HCT116 (cell line): ENCODE data around the gene TMEM214.

ENCODE experiments used
- ELF1 ChIP-seq: IDR thresholded peaks from 2 replicates; pipeline ENCODE4 v1.6.1; 2012; ENCODE audit warnings: low read depth, borderline replicate concordance
- POLR2A ChIP-seq: IDR thresholded peaks from 2 replicates; pipeline ENCODE4 v1.7.0; 2011; ENCODE audit warnings: borderline replicate concordance; ENCODE audit not compliant: insufficient read depth, insufficient read length; ENCODE audit errors: extremely low read depth
- SP1 ChIP-seq: IDR thresholded peaks from 2 replicates; pipeline ENCODE4 v1.6.1; 2012; ENCODE audit warnings: low read depth
- TF ChIP-seq, protein P1 (sequence below), 3 experiments: fragments of 200-600 bp in 1 of 3; sonication (generic) in 1 of 3; IDR thresholded peaks in 2 of 3; conservative IDR thresholded peaks in 1 of 3; 2 replicates each; pipeline ENCODE4 v1.5.1; 2012 to 2017; ENCODE audit warnings: low read depth in 2 of 3, low read length in 2 of 3, antibody characterized with exemption in 1 of 3, borderline replicate concordance in 1 of 3, control low read depth in 1 of 3, mild to moderate bottlenecking in 1 of 3, mixed read lengths in 1 of 3, mixed run types in 1 of 3, moderate library complexity in 1 of 3; ENCODE audit not compliant: insufficient read depth in 1 of 3
- TF ChIP-seq, protein P2 (sequence below): IDR thresholded peaks from 2 replicates; pipeline ENCODE4 v1.6.1; 2012; ENCODE audit warnings: low read depth
- TF ChIP-seq, protein P3 (sequence below): IDR thresholded peaks from 2 replicates; pipeline ENCODE4 v1.6.1; 2012

DNA sequence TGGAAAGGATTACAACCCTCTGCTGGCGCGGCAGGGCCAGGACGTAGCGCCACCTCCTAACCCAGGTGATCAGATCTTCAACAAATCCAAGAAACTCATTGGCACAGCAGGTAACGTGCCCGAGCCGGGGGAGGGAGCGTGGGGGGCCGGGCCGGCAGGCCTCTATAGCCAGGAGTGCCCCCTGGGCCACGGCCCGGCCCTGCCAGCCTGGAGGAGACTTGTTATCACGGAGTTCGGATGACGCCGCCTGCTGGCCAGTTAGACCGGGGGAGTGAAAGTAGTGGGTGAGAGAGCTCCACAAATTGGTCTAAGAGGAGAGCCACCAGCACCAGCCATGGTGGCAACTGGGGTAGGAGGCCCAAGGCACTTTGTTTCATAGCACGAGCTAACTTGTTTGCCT lies 8.6 kb upstream of the TMEM214 start:
- TF ChIP-seq, protein P1, sequence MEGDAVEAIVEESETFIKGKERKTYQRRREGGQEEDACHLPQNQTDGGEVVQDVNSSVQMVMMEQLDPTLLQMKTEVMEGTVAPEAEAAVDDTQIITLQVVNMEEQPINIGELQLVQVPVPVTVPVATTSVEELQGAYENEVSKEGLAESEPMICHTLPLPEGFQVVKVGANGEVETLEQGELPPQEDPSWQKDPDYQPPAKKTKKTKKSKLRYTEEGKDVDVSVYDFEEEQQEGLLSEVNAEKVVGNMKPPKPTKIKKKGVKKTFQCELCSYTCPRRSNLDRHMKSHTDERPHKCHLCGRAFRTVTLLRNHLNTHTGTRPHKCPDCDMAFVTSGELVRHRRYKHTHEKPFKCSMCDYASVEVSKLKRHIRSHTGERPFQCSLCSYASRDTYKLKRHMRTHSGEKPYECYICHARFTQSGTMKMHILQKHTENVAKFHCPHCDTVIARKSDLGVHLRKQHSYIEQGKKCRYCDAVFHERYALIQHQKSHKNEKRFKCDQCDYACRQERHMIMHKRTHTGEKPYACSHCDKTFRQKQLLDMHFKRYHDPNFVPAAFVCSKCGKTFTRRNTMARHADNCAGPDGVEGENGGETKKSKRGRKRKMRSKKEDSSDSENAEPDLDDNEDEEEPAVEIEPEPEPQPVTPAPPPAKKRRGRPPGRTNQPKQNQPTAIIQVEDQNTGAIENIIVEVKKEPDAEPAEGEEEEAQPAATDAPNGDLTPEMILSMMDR (IDR thresholded peaks at IDR 0.05 in 2 of 3, conservative IDR thresholded peaks at IDR 0.05 in 1 of 3; ENCODE audit: borderline replicate concordance in 1 of 3, insufficient read depth in 1 of 3, low read depth in 2 of 3, low read length in 2 of 3): peak in 2 of 3 experiments; percentile 20 to 38; a peak in 2 of 6 replicates
- TF ChIP-seq POLR2A: no peak
- TF ChIP-seq, protein P2, sequence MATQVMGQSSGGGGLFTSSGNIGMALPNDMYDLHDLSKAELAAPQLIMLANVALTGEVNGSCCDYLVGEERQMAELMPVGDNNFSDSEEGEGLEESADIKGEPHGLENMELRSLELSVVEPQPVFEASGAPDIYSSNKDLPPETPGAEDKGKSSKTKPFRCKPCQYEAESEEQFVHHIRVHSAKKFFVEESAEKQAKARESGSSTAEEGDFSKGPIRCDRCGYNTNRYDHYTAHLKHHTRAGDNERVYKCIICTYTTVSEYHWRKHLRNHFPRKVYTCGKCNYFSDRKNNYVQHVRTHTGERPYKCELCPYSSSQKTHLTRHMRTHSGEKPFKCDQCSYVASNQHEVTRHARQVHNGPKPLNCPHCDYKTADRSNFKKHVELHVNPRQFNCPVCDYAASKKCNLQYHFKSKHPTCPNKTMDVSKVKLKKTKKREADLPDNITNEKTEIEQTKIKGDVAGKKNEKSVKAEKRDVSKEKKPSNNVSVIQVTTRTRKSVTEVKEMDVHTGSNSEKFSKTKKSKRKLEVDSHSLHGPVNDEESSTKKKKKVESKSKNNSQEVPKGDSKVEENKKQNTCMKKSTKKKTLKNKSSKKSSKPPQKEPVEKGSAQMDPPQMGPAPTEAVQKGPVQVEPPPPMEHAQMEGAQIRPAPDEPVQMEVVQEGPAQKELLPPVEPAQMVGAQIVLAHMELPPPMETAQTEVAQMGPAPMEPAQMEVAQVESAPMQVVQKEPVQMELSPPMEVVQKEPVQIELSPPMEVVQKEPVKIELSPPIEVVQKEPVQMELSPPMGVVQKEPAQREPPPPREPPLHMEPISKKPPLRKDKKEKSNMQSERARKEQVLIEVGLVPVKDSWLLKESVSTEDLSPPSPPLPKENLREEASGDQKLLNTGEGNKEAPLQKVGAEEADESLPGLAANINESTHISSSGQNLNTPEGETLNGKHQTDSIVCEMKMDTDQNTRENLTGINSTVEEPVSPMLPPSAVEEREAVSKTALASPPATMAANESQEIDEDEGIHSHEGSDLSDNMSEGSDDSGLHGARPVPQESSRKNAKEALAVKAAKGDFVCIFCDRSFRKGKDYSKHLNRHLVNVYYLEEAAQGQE: no peak
- TF ChIP-seq, protein P3, sequence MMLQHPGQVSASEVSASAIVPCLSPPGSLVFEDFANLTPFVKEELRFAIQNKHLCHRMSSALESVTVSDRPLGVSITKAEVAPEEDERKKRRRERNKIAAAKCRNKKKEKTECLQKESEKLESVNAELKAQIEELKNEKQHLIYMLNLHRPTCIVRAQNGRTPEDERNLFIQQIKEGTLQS: no peak
- TF ChIP-seq ELF1: no peak
- no peak for TF ChIP-seq SP1
